Suppressor macrophage treated with lipopolysaccharide for 1 hour (primary cell): ENCODE results near the gene NPR3.
"Not testable (repeated sequence)": the region's sequence is repeated elsewhere in the genome, so short reads cannot be mapped to it uniquely, and the experiment has no call there.

ENCODE experiments used
- DNase-seq, 3 donors: peaks; one replicate each; pipeline ENCODE4 v3.0.0-alpha.2; 2020 to 2022

Gene NPR3

GRCh38 chr5:32769711-32770110, 58.6 kb downstream of the NPR3 start:
- DNase-seq, result no peak

GRCh38 chr5:32770444-32770843, 59.3 kb downstream of the NPR3 start:
- no peak for DNase-seq

- no peak for DNase-seq
Observed at GRCh38 chr5:32771037-32771436, 59.9 kb downstream of the NPR3 start.

GRCh38 chr5:32773944-32774343, 62.8 kb downstream of the NPR3 start:
- DNase-seq, result no peak

- no peak for DNase-seq
Observed at GRCh38 chr5:32776200-32776599, 65.1 kb downstream of the NPR3 start.

- DNase-seq, result no peak
Observed at GRCh38 chr5:32777222-32777621, 66.1 kb downstream of the NPR3 start.

GRCh38 chr5:32777733-32778132, 66.6 kb downstream of the NPR3 start:
- DNase-seq, result no peak

GRCh38 chr5:32778403-32778802, 67.3 kb downstream of the NPR3 start:
- DNase-seq, result no peak

- no peak for DNase-seq
Observed at GRCh38 chr5:32779754-32780415, 68.8 kb downstream of the NPR3 start.

GRCh38 chr5:32780508-32780919, 69.4 kb downstream of the NPR3 start:
- DNase-seq, result no peak

GRCh38 chr5:32783661-32784060, 72.5 kb downstream of the NPR3 start:
- DNase-seq, result no peak

GRCh38 chr5:32785611-32786254, 74.6 kb downstream of the NPR3 start:
- DNase-seq, result no peak

GRCh38 chr5:32786311-32786710, 75.2 kb downstream of the NPR3 start:
- no peak for DNase-seq

GRCh38 chr5:32790411-32790951, 79.4 kb downstream of the NPR3 start:
- DNase-seq, result no peak

- no peak for DNase-seq
Observed at GRCh38 chr5:32791536-32792243, 80.6 kb downstream of the NPR3 start.

- DNase-seq, result peak; percentile 11 to 30 (median 25)
Observed at GRCh38 chr5:32794086-32794485, 83.0 kb downstream of the NPR3 start.

- DNase-seq, result no peak
Observed at GRCh38 chr5:32802764-32803163, 91.6 kb downstream of the NPR3 start.

- no peak for DNase-seq
Observed at GRCh38 chr5:32803656-32804055, 92.5 kb downstream of the NPR3 start.

GRCh38 chr5:32805462-32805861, 94.3 kb downstream of the NPR3 start:
- DNase-seq, result not testable (repeated sequence)

- peak in 2 of 3 donors; percentile 17 to 19 for DNase-seq
Observed at GRCh38 chr5:32805971-32806638, 95.0 kb downstream of the NPR3 start.

GRCh38 chr5:32808783-32809182, 97.7 kb downstream of the NPR3 start:
- no peak for DNase-seq

- DNase-seq, result no peak
Observed at GRCh38 chr5:32810804-32811203, 99.7 kb downstream of the NPR3 start.

GRCh38 chr5:32812399-32812798, 101.3 kb downstream of the NPR3 start:
- DNase-seq, result no peak
